HepG2 (cell line): ENCODE results near the gene NCOA1. TPM values are rescaled to one million over a fixed set of nuclear protein-coding genes. Genes with fewer than 3 reads are reported as not detected.

Source experiments
- ATAC-seq: fragments of 200-7000 bp; cut with Tn5 transposase; 3 replicates; pipeline ENCODE4 v1.9.1; 2020; ENCODE audit warnings: mild to moderate bottlenecking, moderate library complexity
- BruUV-seq: library from RNA; stranded (reverse); fragments of 400-500 nt; replicated peaks from 2 replicates; lab custom pipeline; 2021; lab: Mats Ljungman, UMichigan
- CTCF ChIA-PET: fragments of 300-600 bp; formaldehyde crosslinking; extraction: SDS; loops from one replicate; lab custom pipeline; 2021; ENCODE audit warnings: low total read pairs, inconsistent platforms, low intra/inter-chr PET ratio; lab: Yijun Ruan, JAX
- POLR2A ChIA-PET: fragments of 350-600 bp; sonication (Branson Sonifier 250); formaldehyde crosslinking; loops from one replicate; lab custom pipeline; 2020; ENCODE audit warnings: antibody characterized with exemption, inconsistent platforms; lab: Yijun Ruan, JAX
- DNase-seq: peaks from one replicate; pipeline ENCODE4 v3.0.0-alpha.2; 2015; ENCODE audit warnings: low spot score
- FAIRE-seq: peaks from 3 replicates; lab custom pipeline; 2011; peaks lifted over from hg19 to GRCh38; lab: Jason Lieb, UNC
- H2AFZ ChIP-seq: one replicate; pipeline ENCODE4 v1.6.1; 2011; ENCODE audit warnings: low read length, inconsistent platforms
- H3K27ac ChIP-seq: fragments of 300-600 bp; 3 replicates; pipeline ENCODE4 v1.8.0; 2011; ENCODE audit warnings: mixed run types, mild to moderate bottlenecking, mixed read lengths, low read length, inconsistent platforms; ENCODE audit not compliant: insufficient read depth; ENCODE audit errors: extremely low read length
- H3K27me3 ChIP-seq, 2 experiments: fragments of 200-600 bp in 1 of 2; 2 replicates in 1 of 2; 3 replicates in 1 of 2; pipeline versions ENCODE4 v1.6.0 to v1.8.0; 2011; ENCODE audit warnings: low read length in 2 of 2, mild to moderate bottlenecking in 2 of 2, moderate library complexity in 2 of 2, inconsistent platforms in 1 of 2; ENCODE audit not compliant: insufficient read depth in 2 of 2, control insufficient read depth in 1 of 2
- H3K36me3 ChIP-seq, 2 experiments: fragments of 200-600 bp in 1 of 2; replicated peaks in 1 of 2; 2 replicates in 1 of 2; 3 replicates in 1 of 2; pipeline versions ENCODE4 v1.5.1 to v1.8.0; 2011; ENCODE audit warnings: low read length in 2 of 2, inconsistent platforms in 1 of 2; ENCODE audit not compliant: insufficient read depth in 2 of 2, control insufficient read depth in 1 of 2
- H3K4me1 ChIP-seq: 2 replicates; pipeline ENCODE4 v1.5.1; 2012; ENCODE audit warnings: low read length, inconsistent platforms; ENCODE audit not compliant: insufficient read depth
- H3K4me2 ChIP-seq: 2 replicates; pipeline ENCODE4 v1.6.0; 2011; ENCODE audit warnings: low read depth, low read length, inconsistent platforms
- H3K4me3 ChIP-seq, 3 experiments: fragments of 200-600 bp in 1 of 3; sonication (generic), shearing (Covaris generic) in 1 of 3; replicated peaks in 1 of 3; 2 replicates each; pipeline ENCODE4 v1.5.1; 2011 to 2016; ENCODE audit warnings: low read length in 3 of 3, inconsistent platforms in 2 of 3, low read depth in 2 of 3, mild to moderate bottlenecking in 2 of 3, control low read depth in 1 of 3, mixed read lengths in 1 of 3; ENCODE audit not compliant: insufficient read depth in 1 of 3
- H3K79me2 ChIP-seq: one replicate; pipeline ENCODE4 v1.6.1; 2011; ENCODE audit warnings: low read length, inconsistent platforms; ENCODE audit not compliant: insufficient read depth
- H3K9ac ChIP-seq: 2 replicates; pipeline ENCODE4 v1.6.0; 2011; ENCODE audit warnings: mild to moderate bottlenecking, low read depth, low read length, inconsistent platforms; ENCODE audit not compliant: insufficient read depth
- H3K9me3 ChIP-seq: 2 replicates; pipeline ENCODE4 v1.5.1; 2012; ENCODE audit warnings: mild to moderate bottlenecking, low read length
- H4K20me1 ChIP-seq: 2 replicates; pipeline ENCODE4 v1.6.0; 2011; ENCODE audit warnings: inconsistent platforms, mild to moderate bottlenecking, low read length, moderate library complexity; ENCODE audit not compliant: insufficient read depth
- BRF2 ChIP-seq: sonication (generic); formaldehyde crosslinking; IDR thresholded peaks from 2 replicates; pipeline ENCODE4 v1.8.1; 2022; ENCODE audit warnings: mild to moderate bottlenecking, missing genetic modification reagents
- CBX5 ChIP-seq: sonication (generic); formaldehyde crosslinking; IDR thresholded peaks from 2 replicates; pipeline ENCODE4 v1.4.0; 2020; ENCODE audit warnings: missing genetic modification reagents, borderline replicate concordance
- DNMT1 ChIP-seq: sonication (generic); formaldehyde crosslinking; IDR thresholded peaks from 2 replicates; pipeline ENCODE4 v1.5.1; 2020; ENCODE audit warnings: mild to moderate bottlenecking, missing genetic modification reagents
- IKZF1 ChIP-seq: fragments of 450-650 bp; IDR thresholded peaks from 2 replicates; pipeline ENCODE4 v1.7.1; 2016
- IRF1 ChIP-seq: sonication (generic); formaldehyde crosslinking; IDR thresholded peaks from 2 replicates; pipeline ENCODE4 v1.4.0; 2020; ENCODE audit warnings: low read depth, mild to moderate bottlenecking, missing genetic modification reagents
- KAT8 ChIP-seq: IDR thresholded peaks from 2 replicates; pipeline ENCODE4 v1.6.1; 2016; ENCODE audit warnings: missing genetic modification reagents, missing compliant biosample characterization
- MEIS2 ChIP-seq: sonication (generic); formaldehyde crosslinking; IDR thresholded peaks from 2 replicates; pipeline ENCODE4 v1.9.0; 2021; ENCODE audit warnings: mild to moderate bottlenecking, missing genetic modification reagents
- NFIC ChIP-seq: IDR thresholded peaks from 2 replicates; pipeline ENCODE4 v1.6.1; 2012; ENCODE audit warnings: mild to moderate bottlenecking, low read length, inconsistent platforms
- NR3C1 ChIP-seq: sonication (generic); formaldehyde crosslinking; IDR thresholded peaks from 2 replicates; pipeline ENCODE4 v1.4.0; 2020; ENCODE audit warnings: missing genetic modification reagents
- PHB2 ChIP-seq: fragments of 450-650 bp; IDR thresholded peaks from 2 replicates; pipeline ENCODE4 v1.6.1; 2018; ENCODE audit not compliant: partially characterized antibody
- RELA ChIP-seq: sonication (generic); formaldehyde crosslinking; IDR thresholded peaks from 2 replicates; pipeline ENCODE4 v1.4.0; 2020; ENCODE audit warnings: missing genetic modification reagents
- SPEN ChIP-seq: sonication (generic); formaldehyde crosslinking; IDR thresholded peaks from 2 replicates; pipeline ENCODE4 v1.5.1; 2020; ENCODE audit warnings: low read depth, mild to moderate bottlenecking, missing genetic modification reagents
- ZNF558 ChIP-seq: sonication (generic); formaldehyde crosslinking; IDR thresholded peaks from 2 replicates; pipeline ENCODE4 v1.9.0; 2022; ENCODE audit warnings: mild to moderate bottlenecking, missing genetic modification reagents, borderline replicate concordance
- ZNF646 ChIP-seq: sonication (generic); formaldehyde crosslinking; IDR thresholded peaks from 2 replicates; pipeline ENCODE4 v1.9.0; 2021; ENCODE audit warnings: mild to moderate bottlenecking, missing genetic modification reagents
- ZNF652 ChIP-seq: IDR thresholded peaks from 2 replicates; pipeline ENCODE4 v1.6.1; 2016; ENCODE audit warnings: low read depth, borderline replicate concordance
- ZNF674 ChIP-seq: sonication (generic); formaldehyde crosslinking; IDR thresholded peaks from 2 replicates; pipeline ENCODE4 v1.5.0; 2020; ENCODE audit warnings: low read depth, mild to moderate bottlenecking, missing genetic modification reagents
- ZSCAN5A ChIP-seq: sonication (generic); formaldehyde crosslinking; IDR thresholded peaks from 2 replicates; pipeline ENCODE4 v1.8.0; 2022; ENCODE audit warnings: mild to moderate bottlenecking, missing genetic modification reagents, borderline replicate concordance
- WGBS: methylation state at CpG from one replicate; pipeline ENCODE4 v1.1.6; 2017; ENCODE audit warnings: low lambda C conversion rate; 5-methylcytosine and 5-hydroxymethylcytosine counted together
- in situ Hi-C: cut with HindIII; loops from 2 replicates; pipeline ENCODE4 v1.10.0; 2017; ENCODE audit warnings: low pct_unique_long_range_greater_than_20kb; ENCODE audit not compliant: extremely low pct_ligation_motif_present
- intact Hi-C: fragments of 100-400 bp; cut with micrococcal nuclease; formaldehyde crosslinking; loops from one replicate; pipeline ENCODE4 v1.10.0; 2022; ENCODE audit not compliant: unreplicated experiment
- polyA plus RNA-seq, 8 experiments: library from polyadenylated mRNA; depleted of rRNA in 3 of 8; stranded (reverse) in 7 of 8; unstranded in 1 of 8; fragments of >200 nt; fragmentation: Illumina TruSeq in 4 of 8; extraction: Trizol in 4 of 8; gene quantifications; 2 replicates each; pipeline versions ENCODE4 v1.2.1 to v1.2.3, GENCODE V29; 2011 to 2016; ENCODE audit warnings: low read depth in 4 of 8, missing spikeins in 1 of 8, mixed read lengths in 1 of 8; ENCODE audit not compliant: insufficient read depth in 1 of 8
- total RNA-seq, 5 experiments: library from RNA; depleted of rRNA; stranded (reverse); fragments of >200 nt; fragmentation: Illumina TruSeq; extraction: Trizol; gene quantifications; 2 replicates each; pipeline ENCODE4 v1.2.3, GENCODE V29; 2016; ENCODE audit warnings: low read depth in 1 of 5

NCOA1 gene
- total and polyA plus RNA-seq, 2 of the 13 experiments (the other 11 are each of a cell fraction or from before 2014, with no cell fraction given) = 10.0 to 10.4 TPM

GRCh38 chr2:24788816-24789215 is 297.8 kb downstream of the NCOA1 start:
- TF ChIP-seq IRF1 (CRISPR knock-in tag) (no peak), ZNF558 (CRISPR knock-in tag) (no peak), KAT8 (CRISPR knock-in tag) (no peak), BRF2 (CRISPR knock-in tag) (no peak), CBX5 (no peak), NR3C1 (CRISPR knock-in tag) (no peak), RELA (CRISPR knock-in tag) (no peak), NFIC (no peak), SPEN (CRISPR knock-in tag) (no peak), ZNF674 (CRISPR knock-in tag) (no peak), IKZF1 (no peak), ZSCAN5A (no peak), MEIS2 (no peak), PHB2 (no peak), DNMT1 (CRISPR knock-in tag) (no peak), ZNF646 (CRISPR knock-in tag) (no peak), ZNF652 (CRISPR knock-in tag) (no peak)
- TF ChIP-seq, all 625 proteins: peak for 0
- Histone ChIP-seq H4K20me1 (no peaks in the 10 kb centered on the region), H3K79me2 (peaks cover 3% of the 10 kb centered on the region), H3K4me3 (no peak overlapping the region), H3K9me3 (no peaks in the 10 kb centered on the region), H3K36me3 (peaks cover 0 to 12% of the 10 kb centered on the region in 2 experiments; a peak in 1 of 5 replicates), H3K4me1 (peaks cover 29% of the 10 kb centered on the region), H2AFZ (no peak overlapping the region), H3K27ac (no peak overlapping the region), H3K27me3 (no peaks in the 10 kb centered on the region; a peak in 1 of 5 replicates), H3K4me2 (no peak overlapping the region), H3K9ac (no peak overlapping the region)
- in situ Hi-C loops (no loop called here), intact Hi-C loops (no loop called here)
- ChIA-PET CTCF (no interaction called here), POLR2A (no interaction called here)
- ATAC-seq = no peak
- DNase-seq = no peak
- no TSS peak for BruUV-seq
- no peak for FAIRE-seq
- whole genome bisulfite sequencing = 59% methylated on average over 3 of the region's 3 CpGs
